ENCODE measurements around the gene RPA3.

DNA sequence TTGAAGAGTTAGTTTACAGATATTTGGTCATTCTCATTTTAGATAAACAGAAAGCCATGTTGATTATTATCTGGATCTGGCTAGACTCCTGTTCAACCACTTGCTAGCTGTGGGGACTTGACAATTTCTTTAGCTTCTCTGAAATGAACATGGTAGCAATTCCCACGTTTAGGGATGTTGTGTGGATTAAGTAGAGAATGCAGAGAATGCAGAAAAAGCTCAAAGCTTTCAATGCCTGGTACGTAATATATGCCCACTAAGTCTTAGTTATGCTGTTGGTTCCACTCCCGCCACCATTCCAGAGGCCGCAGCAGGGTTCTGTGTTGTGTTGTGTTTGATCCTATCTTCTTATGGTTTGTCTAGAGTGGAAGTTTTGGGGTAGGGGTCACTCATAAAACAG, 39.2 kb upstream of the RPA3 start:
- TF ChIP-seq GATA2 (IDR thresholded peaks at IDR 0.05; ENCODE audit: low read depth, low read length) (no peak), GATA3 (IDR thresholded peaks at IDR 0.05; ENCODE audit: low read depth, low read length) (no peak)

All from SH-SY5Y (cell line).